T-helper 22 cell (primary cell): ENCODE results near the gene OR5B17.
"Not testable (repeated sequence)": the region's sequence is repeated elsewhere in the genome, so short reads cannot be mapped to it uniquely, and the experiment has no call there.

Source experiments
- DNase-seq: peaks from one replicate; pipeline ENCODE4 v3.0.0-alpha.2; 2020; ENCODE audit warnings: low read depth

The OR5B17 gene

DNA sequence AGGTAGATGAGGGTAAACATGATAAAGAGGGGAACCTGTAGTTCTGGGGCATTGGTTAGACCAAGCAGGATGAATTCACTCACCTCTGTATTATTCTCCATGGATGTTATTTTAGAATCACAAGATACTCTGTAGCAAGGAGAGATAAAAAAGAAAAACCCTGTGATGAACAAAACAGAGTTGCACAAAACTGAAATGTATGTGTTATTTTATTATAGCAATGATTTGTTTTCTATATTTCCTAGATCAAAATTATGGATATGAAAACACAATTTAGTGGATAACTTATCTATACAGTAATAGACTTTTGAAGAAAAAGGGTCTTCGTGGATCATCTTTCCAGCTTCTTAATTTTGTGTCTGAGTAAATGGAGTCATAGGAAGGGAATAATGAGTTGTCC lies at the start of gene OR5B17:
TSS of gene OR5B17 (minus strand) at position 101 of the 400 bp plus-strand sequence. CDS start at position 101, 0 bp downstream.
- no peak for DNase-seq

- DNase-seq, result no peak
Measured at GRCh38 chr11:58406774-58407173, 47.9 kb upstream of the OR5B17 start, which contains the start of gene OR5B3. Gene OR5B3, minus strand, starts transcription at chr11:58406874. Its CDS starts 3,465 bp downstream, at chr11:58403409.

DNA sequence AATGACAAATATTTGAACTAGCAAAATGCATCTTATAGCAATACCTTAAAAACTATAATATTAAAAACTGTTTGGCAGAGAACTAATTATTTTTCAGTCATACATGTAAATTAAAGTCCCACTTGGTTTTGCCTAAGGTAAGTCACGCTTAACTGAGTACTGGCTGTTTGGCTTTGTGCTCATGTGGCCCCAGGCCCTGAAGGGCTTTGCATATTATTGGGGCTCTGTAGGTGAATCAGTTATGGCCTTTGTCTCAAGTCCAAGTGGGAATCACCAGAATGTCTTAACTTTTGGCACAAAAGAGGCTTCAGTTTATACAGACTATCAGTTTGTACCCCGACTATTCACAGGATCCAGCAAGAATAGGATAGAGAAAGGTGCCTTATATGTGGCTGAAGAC lies 40.8 kb upstream of the OR5B17 start:
- DNase-seq, result not testable (repeated sequence)

GRCh38 chr11:58395581-58395980 lies 36.7 kb upstream of the OR5B17 start:
- DNase-seq, result no peak

DNA sequence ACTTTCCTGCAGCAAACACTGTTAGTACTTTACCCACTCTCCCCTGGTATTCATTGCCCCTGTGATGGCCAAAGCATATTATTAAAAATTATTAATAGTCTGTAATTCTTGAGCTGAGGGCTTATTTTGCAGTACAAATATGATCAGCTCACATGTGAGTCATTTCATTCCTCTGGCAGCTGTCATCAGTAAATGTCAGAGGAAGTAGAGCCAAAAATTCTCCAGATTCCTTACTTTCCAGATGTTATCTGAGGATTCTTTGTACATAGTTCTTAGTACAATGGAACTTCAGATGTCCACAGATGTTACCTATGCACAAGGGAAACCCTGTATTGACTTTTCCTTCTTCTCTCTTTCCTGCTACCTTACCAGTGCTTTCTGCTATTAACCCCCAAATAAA lies 35.3 kb upstream of the OR5B17 start:
- no peak for DNase-seq

DNA sequence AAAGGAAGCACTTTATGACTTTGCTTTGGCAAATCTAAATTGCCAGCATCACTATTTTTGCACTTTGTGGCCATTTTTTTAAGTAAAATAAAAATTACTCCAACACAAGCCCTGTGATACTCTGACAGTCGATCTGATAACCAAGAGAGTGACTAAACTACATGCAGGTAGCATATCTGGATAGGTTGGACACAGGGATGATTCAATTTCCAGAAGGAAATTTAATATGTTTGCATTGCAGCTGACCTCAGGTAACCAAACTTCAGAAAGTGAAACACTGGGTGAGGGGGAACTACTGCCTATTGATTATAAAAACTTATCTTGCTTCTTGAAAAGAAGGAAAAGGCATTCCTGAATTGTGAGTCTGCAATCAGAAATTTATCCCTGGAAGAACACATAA lies 33.9 kb upstream of the OR5B17 start:
- DNase-seq, result no peak

- no peak for DNase-seq
Measured at GRCh38 chr11:58391879-58392278, 33.0 kb upstream of the OR5B17 start.

- no peak for DNase-seq
Measured at GRCh38 chr11:58390551-58391063, 31.7 kb upstream of the OR5B17 start.

GRCh38 chr11:58354727-58355126 lies 4.1 kb downstream of the OR5B17 start:
- no peak for DNase-seq

GRCh38 chr11:58345204-58345603 lies 13.7 kb downstream of the OR5B17 start:
- no peak for DNase-seq

DNA sequence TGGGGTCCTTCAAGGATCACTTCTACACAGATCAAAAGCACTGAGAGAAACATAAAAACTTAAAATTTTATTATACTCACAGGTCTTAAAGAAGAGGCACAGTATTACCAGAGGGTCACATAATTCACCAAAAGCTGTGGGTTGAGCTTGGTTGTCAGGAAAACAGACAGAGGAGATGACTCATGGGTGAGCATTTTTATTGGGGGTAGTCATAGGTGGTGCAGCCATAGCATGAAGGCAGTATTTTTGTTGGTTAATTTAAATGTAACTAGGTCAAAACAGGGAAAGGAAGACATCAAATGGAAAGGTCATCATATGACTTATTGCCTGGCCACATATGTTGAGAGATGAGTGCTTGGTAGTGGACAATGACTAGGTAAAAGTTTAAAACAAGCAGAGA lies 24.2 kb downstream of the OR5B17 start:
- DNase-seq, result no peak

DNA sequence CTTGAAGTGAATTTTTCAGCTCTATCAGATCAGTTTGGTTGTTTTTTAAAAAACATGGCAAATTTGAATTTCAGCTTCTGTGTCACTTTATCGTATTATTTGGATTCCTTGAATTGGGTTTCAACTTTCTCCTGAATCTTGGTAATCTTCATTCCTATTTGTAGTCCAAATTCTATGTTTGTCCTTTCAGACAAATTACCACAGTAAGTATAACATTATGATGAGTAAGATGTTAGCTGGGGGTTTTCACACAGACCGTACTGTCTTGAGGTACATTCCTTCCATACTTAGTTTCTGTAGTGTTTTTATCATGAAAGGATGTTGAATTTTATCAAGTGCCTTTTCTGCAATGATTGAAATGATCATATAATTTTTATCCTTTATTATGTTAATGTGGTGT lies 28.0 kb downstream of the OR5B17 start:
- DNase-seq, result no peak

GRCh38 chr11:58318532-58318931 lies 40.3 kb downstream of the OR5B17 start:
- DNase-seq, result no peak

GRCh38 chr11:58316142-58316541 lies 42.7 kb downstream of the OR5B17 start:
- DNase-seq, result no peak
